ENCODE results near the gene LRMDA. TPM values are rescaled to one million over a fixed set of nuclear protein-coding genes. Genes with fewer than 3 reads are reported as not detected.

Gene LRMDA
- polyA plus RNA-seq, 3 donors, result 39.8 to 59.6 (median 56.4) TPM

DNA sequence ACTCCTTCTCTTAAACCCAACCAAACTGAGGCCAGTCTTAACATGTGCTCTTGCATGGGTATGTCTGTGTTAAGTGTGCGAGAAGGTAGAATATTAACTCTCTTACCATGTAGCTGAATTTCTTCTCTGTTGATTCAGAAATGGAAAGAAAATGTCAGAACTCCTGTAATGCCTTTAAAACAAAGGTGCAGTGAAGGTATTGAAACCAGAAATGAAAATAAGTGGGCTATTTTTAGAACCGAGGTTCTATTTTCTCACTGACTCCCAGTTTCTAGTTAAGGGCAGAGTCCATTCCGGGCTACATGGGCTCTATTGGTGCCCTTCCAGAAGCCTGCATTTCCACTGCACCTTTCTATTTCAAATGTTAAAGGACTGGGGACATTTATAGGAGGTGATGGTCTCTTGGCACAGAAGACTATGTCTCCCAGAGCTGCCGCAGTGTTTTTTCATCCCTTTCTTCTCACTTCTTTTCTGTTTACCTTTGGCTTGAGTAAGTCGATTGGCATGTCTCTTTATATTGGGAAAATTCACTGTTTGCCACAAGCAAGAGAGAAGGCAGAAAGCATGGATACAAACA, 174.9 kb downstream of the LRMDA start:
- Histone ChIP-seq H3K9ac (ENCODE audit: insufficient read depth, low read length, poor library complexity, severe bottlenecking) (no peak overlapping the region), H3K9me3 (replicated peaks in 1 of 2; ENCODE audit: control insufficient read depth in 1 of 2, insufficient read depth in 1 of 2, low read length in 2 of 2) (no peaks in the 10 kb centered on the region), H2AFZ (ENCODE audit: insufficient read depth, low read depth, low read length, poor library complexity, severe bottlenecking) (no peak overlapping the region), H3K4me2 (replicated peaks; ENCODE audit: extremely low read depth, low read length, poor library complexity, severe bottlenecking) (no peak overlapping the region), H3K4me3 (replicated peaks in 1 of 3; ENCODE audit: low read depth in 2 of 3, low read length in 3 of 3) (no peak overlapping the region), H3K36me3 (replicated peaks in 1 of 2; ENCODE audit: control insufficient read depth in 1 of 2, insufficient read depth in 2 of 2, low read length in 2 of 2) (no peaks in the 10 kb centered on the region), H3K4me1 (ENCODE audit: control insufficient read depth in 1 of 2, insufficient read depth in 2 of 2, low read length in 2 of 2) (peaks cover 18 to 21% of the 10 kb centered on the region in 2 donors), H3K79me2 (ENCODE audit: insufficient read depth, low read length) (peaks cover 44% of the 10 kb centered on the region), H3K27me3 (ENCODE audit: control insufficient read depth in 2 of 2, insufficient read depth in 2 of 2, low read length in 2 of 2) (no peaks in the 10 kb centered on the region), H3K27ac (ENCODE audit: low read depth in 1 of 2, low read length in 2 of 2) (no peak overlapping the region), H4K20me1 (ENCODE audit: insufficient read depth, low read length) (no peaks in the 10 kb centered on the region)
- Mint-ChIP-seq H3K4me3 (no peak overlapping the region), H3K27ac (no peak overlapping the region), H3K27me3 (ENCODE audit: low read depth in 3 of 3) (no peaks in the 10 kb centered on the region), H3K36me3 (peaks cover 3 to 10% of the 10 kb centered on the region in 2 donors), H3K9me3 (no peaks in the 10 kb centered on the region), H3K4me1 (peaks cover 24% of the 10 kb centered on the region)
- TF ChIP-seq, protein P1, sequence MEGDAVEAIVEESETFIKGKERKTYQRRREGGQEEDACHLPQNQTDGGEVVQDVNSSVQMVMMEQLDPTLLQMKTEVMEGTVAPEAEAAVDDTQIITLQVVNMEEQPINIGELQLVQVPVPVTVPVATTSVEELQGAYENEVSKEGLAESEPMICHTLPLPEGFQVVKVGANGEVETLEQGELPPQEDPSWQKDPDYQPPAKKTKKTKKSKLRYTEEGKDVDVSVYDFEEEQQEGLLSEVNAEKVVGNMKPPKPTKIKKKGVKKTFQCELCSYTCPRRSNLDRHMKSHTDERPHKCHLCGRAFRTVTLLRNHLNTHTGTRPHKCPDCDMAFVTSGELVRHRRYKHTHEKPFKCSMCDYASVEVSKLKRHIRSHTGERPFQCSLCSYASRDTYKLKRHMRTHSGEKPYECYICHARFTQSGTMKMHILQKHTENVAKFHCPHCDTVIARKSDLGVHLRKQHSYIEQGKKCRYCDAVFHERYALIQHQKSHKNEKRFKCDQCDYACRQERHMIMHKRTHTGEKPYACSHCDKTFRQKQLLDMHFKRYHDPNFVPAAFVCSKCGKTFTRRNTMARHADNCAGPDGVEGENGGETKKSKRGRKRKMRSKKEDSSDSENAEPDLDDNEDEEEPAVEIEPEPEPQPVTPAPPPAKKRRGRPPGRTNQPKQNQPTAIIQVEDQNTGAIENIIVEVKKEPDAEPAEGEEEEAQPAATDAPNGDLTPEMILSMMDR (IDR thresholded peaks at IDR 0.05), result no peak
- no CpG with 5 or more reads among the region's 5 CpGs for WGBS (ENCODE audit: insufficient coverage)
- no peak for DNase-seq
- intact Hi-C loops (cut with micrococcal nuclease), result no loop called here

DNA sequence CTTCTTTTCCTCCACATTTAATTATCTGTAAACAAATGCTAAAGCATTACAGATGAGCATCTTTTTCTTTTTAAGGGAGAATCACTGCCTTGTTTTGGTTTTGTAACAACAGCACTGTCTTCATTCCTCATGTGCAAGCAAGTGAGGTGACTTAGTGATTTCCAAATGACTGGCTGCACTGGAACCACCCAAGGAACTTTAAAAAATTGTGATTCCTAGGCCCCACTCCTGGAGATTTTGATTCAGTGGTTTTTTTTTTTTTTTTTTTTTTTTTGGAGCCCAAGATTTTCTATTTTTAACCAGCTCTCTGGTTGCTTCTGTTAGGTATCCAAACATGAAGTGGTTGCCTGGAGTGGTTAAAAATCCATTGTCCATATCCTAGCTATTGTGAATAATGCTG, 176.2 kb downstream of the LRMDA start:
- H3K27me3 Mint-ChIP-seq (ENCODE audit: low read depth in 3 of 3), result no peaks in the 10 kb centered on the region
- H2AFZ ChIP-seq (ENCODE audit: insufficient read depth, low read depth, low read length, poor library complexity, severe bottlenecking), result no peak overlapping the region
- no peak overlapping the region for H3K27ac ChIP-seq (ENCODE audit: low read depth in 1 of 2, low read length in 2 of 2)
- peaks cover 39% of the 10 kb centered on the region for H3K79me2 ChIP-seq (ENCODE audit: insufficient read depth, low read length)
- intact Hi-C loops (cut with micrococcal nuclease), result no loop called here
- no peak for DNase-seq
- no peak overlapping the region for H3K4me3 ChIP-seq (replicated peaks in 1 of 3; ENCODE audit: low read depth in 2 of 3, low read length in 3 of 3)
- H3K27ac Mint-ChIP-seq, result no peak overlapping the region
- H3K4me3 Mint-ChIP-seq, result no peak overlapping the region
- no peaks in the 10 kb centered on the region for H3K9me3 ChIP-seq (replicated peaks in 1 of 2; ENCODE audit: control insufficient read depth in 1 of 2, insufficient read depth in 1 of 2, low read length in 2 of 2)
- H3K27me3 ChIP-seq (ENCODE audit: control insufficient read depth in 2 of 2, insufficient read depth in 2 of 2, low read length in 2 of 2), result no peaks in the 10 kb centered on the region
- no peaks in the 10 kb centered on the region for H3K9me3 Mint-ChIP-seq
- H3K4me1 ChIP-seq (ENCODE audit: control insufficient read depth in 1 of 2, insufficient read depth in 2 of 2, low read length in 2 of 2), result peaks cover 28 to 34% of the 10 kb centered on the region in 2 donors
- no peaks in the 10 kb centered on the region for H4K20me1 ChIP-seq (ENCODE audit: insufficient read depth, low read length)
- no peak overlapping the region for H3K4me2 ChIP-seq (replicated peaks; ENCODE audit: extremely low read depth, low read length, poor library complexity, severe bottlenecking)
- TF ChIP-seq, protein P1 (IDR thresholded peaks at IDR 0.05), result no peak
- H3K36me3 Mint-ChIP-seq, result peaks cover 3 to 10% of the 10 kb centered on the region in 2 donors
- H3K4me1 Mint-ChIP-seq, result peaks cover 35% of the 10 kb centered on the region
- no peak overlapping the region for H3K9ac ChIP-seq (ENCODE audit: insufficient read depth, low read length, poor library complexity, severe bottlenecking)
- H3K36me3 ChIP-seq (replicated peaks in 1 of 2; ENCODE audit: control insufficient read depth in 1 of 2, insufficient read depth in 2 of 2, low read length in 2 of 2), result no peaks in the 10 kb centered on the region

Measured in CD14-positive monocyte (primary cell).